HepG2 (cell line): Measurements from ENCODE around the gene PAFAH1B2. TPM values are rescaled to one million over a fixed set of nuclear protein-coding genes. Genes with fewer than 3 reads are reported as not detected.
A peak's percentile ranks its signal among the peaks of the same experiment; 100 is the strongest.

ENCODE experiments used
- ATF1 ChIP-seq: IDR thresholded peaks from 2 replicates; pipeline ENCODE4 v1.6.1; 2016; ENCODE audit warnings: mild to moderate bottlenecking, control low read depth
- CBFB ChIP-seq: sonication (generic); formaldehyde crosslinking; IDR thresholded peaks from 2 replicates; pipeline ENCODE4 v1.4.0; 2020; ENCODE audit warnings: missing genetic modification reagents
- FOXA3 ChIP-seq: IDR thresholded peaks from 2 replicates; pipeline ENCODE4 v1.6.1; 2016; ENCODE audit warnings: missing genetic modification reagents, missing compliant biosample characterization
- FOXP1 ChIP-seq, 2 experiments: fragments of 450-650 bp in 1 of 2; IDR thresholded peaks; 2 replicates each; pipeline ENCODE4 v1.6.1; 2017 to 2018; ENCODE audit warnings: antibody characterized with exemption in 1 of 2
- GPN1 ChIP-seq: sonication (generic); formaldehyde crosslinking; IDR thresholded peaks from 2 replicates; pipeline ENCODE4 v1.5.1; 2020; ENCODE audit warnings: missing genetic modification reagents, borderline replicate concordance
- HDAC1 ChIP-seq: sonication (generic); formaldehyde crosslinking; IDR thresholded peaks from 2 replicates; pipeline ENCODE4 v1.5.1; 2020; ENCODE audit warnings: mild to moderate bottlenecking, missing genetic modification reagents
- IKZF4 ChIP-seq: sonication (generic); formaldehyde crosslinking; IDR thresholded peaks from 2 replicates; pipeline ENCODE4 v1.5.1; 2020; ENCODE audit warnings: borderline replicate concordance, mild to moderate bottlenecking, low read depth, missing genetic modification reagents; ENCODE audit errors: not compliant biosample characterization
- MYNN ChIP-seq: sonication (generic); formaldehyde crosslinking; IDR thresholded peaks from 2 replicates; pipeline ENCODE4 v1.4.0; 2020; ENCODE audit warnings: mild to moderate bottlenecking, low read depth, missing genetic modification reagents
- NRL ChIP-seq: sonication (generic); formaldehyde crosslinking; IDR thresholded peaks from 2 replicates; pipeline ENCODE4 v1.5.0; 2020; ENCODE audit warnings: missing genetic modification reagents, mild to moderate bottlenecking, moderate library complexity, borderline replicate concordance
- PATZ1 ChIP-seq: sonication (generic); formaldehyde crosslinking; IDR thresholded peaks from 2 replicates; pipeline ENCODE4 v1.4.0; 2020; ENCODE audit warnings: missing genetic modification reagents
- RBFOX2 ChIP-seq: fragments of 200-400 bp; formaldehyde crosslinking; IDR thresholded peaks from 2 replicates; pipeline ENCODE4 v1.6.1; 2017; ENCODE audit warnings: low read depth, mild to moderate bottlenecking, low read length
- SIN3B ChIP-seq: fragments of 150-350 bp; IDR thresholded peaks from 2 replicates; pipeline ENCODE4 v1.6.1; 2014; ENCODE audit warnings: low read length
- SIX4 ChIP-seq: sonication (generic); formaldehyde crosslinking; IDR thresholded peaks from 2 replicates; pipeline ENCODE4 v1.4.0; 2020; ENCODE audit warnings: missing genetic modification reagents
- SKI ChIP-seq: fragments of 450-650 bp; IDR thresholded peaks from one replicate; pipeline ENCODE4 v1.6.1; 2018; ENCODE audit warnings: mild to moderate bottlenecking; ENCODE audit not compliant: partially characterized antibody
- SP1 ChIP-seq, 2 experiments: fragments of 450-650 bp in 1 of 2; sonication (generic) in 1 of 2; formaldehyde crosslinking in 1 of 2; IDR thresholded peaks; 2 replicates each; pipeline versions ENCODE4 v1.4.0 to v1.6.1; 2016 to 2020; ENCODE audit warnings: missing genetic modification reagents in 1 of 2
- TAF1 ChIP-seq: sonication (generic); formaldehyde crosslinking; IDR thresholded peaks from 2 replicates; pipeline ENCODE4 v1.4.0; 2020; ENCODE audit warnings: missing genetic modification reagents
- TOPORS ChIP-seq: sonication (generic); formaldehyde crosslinking; IDR thresholded peaks from 2 replicates; pipeline ENCODE4 v1.8.0; 2023; ENCODE audit warnings: mild to moderate bottlenecking, missing genetic modification reagents
- USF2 ChIP-seq, 2 experiments: sonication (generic) in 1 of 2; formaldehyde crosslinking in 1 of 2; IDR thresholded peaks; 2 replicates each; pipeline versions ENCODE4 v1.5.1 to v1.6.1; 2011 to 2020; ENCODE audit warnings: borderline replicate concordance in 1 of 2, low read depth in 1 of 2, low read length in 1 of 2, mild to moderate bottlenecking in 1 of 2, missing genetic modification reagents in 1 of 2, moderate library complexity in 1 of 2
- ZNF263 ChIP-seq: sonication (generic); formaldehyde crosslinking; IDR thresholded peaks from 2 replicates; pipeline ENCODE4 v1.4.0; 2020; ENCODE audit warnings: missing genetic modification reagents
- ZNF574 ChIP-seq: sonication (generic); formaldehyde crosslinking; IDR thresholded peaks from 2 replicates; pipeline ENCODE4 v1.4.0; 2020; ENCODE audit warnings: missing genetic modification reagents
- ZNF598 ChIP-seq: sonication (generic); formaldehyde crosslinking; IDR thresholded peaks from 2 replicates; pipeline ENCODE4 v1.5.1; 2020; ENCODE audit warnings: mild to moderate bottlenecking, missing genetic modification reagents, borderline replicate concordance
- ZSCAN25 ChIP-seq: sonication (generic); formaldehyde crosslinking; IDR thresholded peaks from 2 replicates; pipeline ENCODE4 v1.8.0; 2022; ENCODE audit warnings: mild to moderate bottlenecking, missing genetic modification reagents
- polyA plus RNA-seq, 8 experiments: library from polyadenylated mRNA; depleted of rRNA in 3 of 8; stranded (reverse) in 7 of 8; unstranded in 1 of 8; fragments of >200 nt; fragmentation: Illumina TruSeq in 4 of 8; extraction: Trizol in 4 of 8; gene quantifications; 2 replicates each; pipeline versions ENCODE4 v1.2.1 to v1.2.3, GENCODE V29; 2011 to 2016; ENCODE audit warnings: low read depth in 4 of 8, missing spikeins in 1 of 8, mixed read lengths in 1 of 8; ENCODE audit not compliant: insufficient read depth in 1 of 8
- total RNA-seq, 5 experiments: library from RNA; depleted of rRNA; stranded (reverse); fragments of >200 nt; fragmentation: Illumina TruSeq; extraction: Trizol; gene quantifications; 2 replicates each; pipeline ENCODE4 v1.2.3, GENCODE V29; 2016; ENCODE audit warnings: low read depth in 1 of 5

The PAFAH1B2 gene
- total and polyA plus RNA-seq, 2 of the 13 experiments (the other 11 are each of a cell fraction or from before 2014, with no cell fraction given), result 28.8 to 104 TPM

DNA sequence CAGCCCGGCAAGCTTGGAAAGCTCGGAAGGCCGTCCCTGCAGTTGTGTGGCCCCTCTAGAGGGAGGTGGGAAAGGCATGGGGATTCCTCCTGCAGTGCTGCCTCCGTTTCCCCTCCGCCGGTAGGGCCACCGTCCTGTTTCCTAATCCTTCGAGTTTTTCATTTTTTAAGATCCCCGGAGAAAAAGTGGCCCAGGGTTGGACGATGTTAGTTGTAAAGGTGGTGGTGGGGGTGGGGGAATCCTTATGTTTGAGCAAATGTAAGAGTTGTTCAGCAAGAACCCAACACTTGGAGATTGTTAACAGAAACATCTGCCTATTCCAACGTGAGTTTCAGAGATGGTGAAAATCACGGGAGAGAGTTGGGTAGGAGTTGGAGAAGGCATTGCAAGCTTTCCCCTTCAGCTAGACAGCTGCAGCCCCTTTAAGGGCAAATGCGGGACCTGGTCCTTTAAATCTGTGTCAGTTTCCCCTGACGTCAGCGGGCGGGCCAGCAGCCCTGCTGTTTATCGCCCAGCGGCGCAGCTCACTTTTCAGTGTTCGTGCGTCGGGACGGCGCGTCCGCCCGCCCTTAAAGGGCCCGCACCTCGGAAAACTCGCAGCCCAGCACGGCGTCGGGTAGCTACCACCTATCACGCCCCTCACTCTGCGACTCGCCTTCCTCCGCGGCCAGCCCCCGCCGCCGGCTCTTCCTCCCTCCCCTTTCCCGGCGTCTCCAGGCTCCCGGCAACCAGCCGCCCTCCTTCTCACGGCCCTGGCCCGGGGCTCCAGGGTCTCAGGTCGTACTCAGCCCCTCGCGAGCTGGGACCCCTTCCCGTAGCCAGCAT, 34.3 kb downstream of the PAFAH1B2 start, which contains the start of gene SIDT2 (continued):
- TF ChIP-seq HDAC1 (CRISPR knock-in tag) (peak; percentile 79), SIN3B (0 out of 2 replicates have a peak, but pooled peaks have one; percentile 28), IKZF4 (peak; percentile 41), FOXA3 (CRISPR knock-in tag) (peak; percentile 63), USF2 (IDR thresholded peaks at IDR 0.05; ENCODE audit: low read depth, low read length) (no peak), USF2 (CRISPR knock-in tag; IDR thresholded peaks at IDR 0.05; ENCODE audit: borderline replicate concordance) (no peak), TAF1 (peak; percentile 54; the same call in 1 of the 2 replicates), PATZ1 (CRISPR knock-in tag) (peak; percentile 52), CBFB (CRISPR knock-in tag) (0 out of 2 replicates have a peak, but pooled peaks have one; percentile 16), ATF1 (CRISPR knock-in tag) (peak; percentile 90), ZSCAN25 (0 out of 2 replicates have a peak, but pooled peaks have one; percentile 30), SP1 (IDR thresholded peaks at IDR 0.05) (no peak), SP1 (CRISPR knock-in tag; IDR thresholded peaks at IDR 0.05) (0 out of 2 replicates have a peak, but pooled peaks have one; percentile 16), SKI (peak; percentile 53), MYNN (no peak), TOPORS (no peak), ZNF574 (CRISPR knock-in tag) (peak; percentile 63), SIX4 (peak; percentile 54; the same call in 1 of the 2 replicates), ZNF263 (CRISPR knock-in tag) (no peak), RBFOX2 (0 out of 2 replicates have a peak, but pooled peaks have one; percentile 55), NRL (CRISPR knock-in tag) (no peak), FOXP1 (IDR thresholded peaks at IDR 0.05) (no peak), FOXP1 (CRISPR knock-in tag; IDR thresholded peaks at IDR 0.05) (peak; percentile 46), ZNF598 (CRISPR knock-in tag) (no peak), GPN1 (CRISPR knock-in tag) (no peak)
